ENCODE measurements around the gene INPP5A.

DNA sequence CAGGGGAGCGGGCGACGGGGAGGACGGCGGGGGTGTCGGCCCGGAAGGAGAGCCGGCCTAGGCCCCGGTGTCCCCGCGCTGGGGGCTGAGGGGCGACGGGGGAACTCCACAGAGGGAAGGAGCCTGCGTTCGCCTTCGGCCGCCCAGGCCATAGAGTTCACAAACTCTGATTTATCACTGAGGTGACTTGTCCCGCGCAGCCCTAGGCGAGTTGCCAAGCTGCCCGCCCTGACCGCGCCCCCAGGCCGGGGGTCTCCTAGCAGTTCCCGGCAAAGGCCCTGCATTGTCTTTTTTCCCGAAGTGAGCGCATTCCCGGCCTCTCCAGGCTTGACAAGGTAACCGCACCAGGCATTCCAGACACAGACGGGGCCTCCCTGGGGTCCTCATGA, 251.2 kb downstream of the INPP5A start:
- TF ChIP-seq POLR2AphosphoS5 (IDR thresholded peaks at IDR 0.05) (no peak), CTCF (IDR thresholded peaks at IDR 0.05) (no peak)
